SKM-1 (cell line): Measurements from ENCODE around the gene MAPRE3.
"Not testable (repeated sequence)": the region's sequence is repeated elsewhere in the genome, so short reads cannot be mapped to it uniquely, and the experiment has no call there.

Experiments
- DNase-seq: peaks from one replicate; lab custom pipeline; 2025; ENCODE audit not compliant: unreplicated experiment; lab: John Stamatoyannopoulos, UW

MAPRE3 gene

DNA sequence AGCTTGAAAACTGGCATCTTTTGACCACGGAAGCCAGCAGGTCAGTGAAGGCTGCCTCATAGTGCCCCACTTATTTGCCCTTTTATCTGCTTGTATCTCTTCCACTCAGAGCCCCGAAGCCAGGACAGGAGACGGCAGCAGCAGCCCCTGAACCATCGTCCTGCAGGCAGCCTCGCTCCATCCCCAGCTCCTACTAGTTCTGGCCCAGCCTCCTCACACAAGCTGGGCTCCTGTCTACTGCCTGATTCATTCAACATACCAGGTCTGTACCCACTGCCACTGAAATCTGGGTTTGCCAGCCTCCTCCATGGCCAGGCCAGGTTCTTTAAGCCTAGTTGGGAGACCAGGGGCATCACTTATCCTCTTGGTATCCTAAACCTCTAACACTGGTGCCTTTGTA lies 96.9 kb downstream of the MAPRE3 start:
- no peak for DNase-seq

- no peak for DNase-seq
These were observed 99.0 kb downstream of the MAPRE3 start for GRCh38 chr2:27069436-27069835.

DNA sequence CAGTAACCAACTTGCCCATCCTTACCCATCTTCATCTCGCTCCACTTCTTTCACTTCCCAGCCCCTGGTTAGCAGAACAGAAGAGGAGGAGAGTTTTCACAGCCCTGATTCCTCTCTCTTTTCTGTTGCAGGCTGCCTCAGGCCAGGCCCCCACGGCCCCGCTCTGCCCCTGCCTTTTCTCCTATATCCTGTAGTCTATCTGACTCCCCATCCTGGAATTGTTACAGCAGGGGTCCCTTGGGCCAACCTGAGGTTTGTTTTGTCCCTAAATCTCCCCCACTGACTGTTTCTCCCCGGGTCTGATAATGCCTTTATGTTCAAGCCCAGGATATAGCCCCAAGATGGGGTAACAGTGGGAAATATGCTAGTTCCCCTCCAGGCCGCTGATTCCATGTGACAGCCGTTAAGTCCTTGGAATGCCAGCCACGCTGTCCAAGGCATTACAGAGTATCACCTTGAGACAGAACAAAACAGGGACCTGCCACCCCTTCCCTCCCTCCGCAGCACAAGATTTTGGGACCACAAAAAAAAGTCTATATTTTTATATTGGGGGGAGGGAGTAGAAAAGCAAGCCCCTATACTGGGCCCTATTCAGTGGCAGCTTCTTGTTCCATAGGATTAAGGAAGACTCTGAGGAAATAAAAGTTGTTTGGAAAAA lies 99.7 kb downstream of the MAPRE3 start:
- DNase-seq, result no peak

DNA sequence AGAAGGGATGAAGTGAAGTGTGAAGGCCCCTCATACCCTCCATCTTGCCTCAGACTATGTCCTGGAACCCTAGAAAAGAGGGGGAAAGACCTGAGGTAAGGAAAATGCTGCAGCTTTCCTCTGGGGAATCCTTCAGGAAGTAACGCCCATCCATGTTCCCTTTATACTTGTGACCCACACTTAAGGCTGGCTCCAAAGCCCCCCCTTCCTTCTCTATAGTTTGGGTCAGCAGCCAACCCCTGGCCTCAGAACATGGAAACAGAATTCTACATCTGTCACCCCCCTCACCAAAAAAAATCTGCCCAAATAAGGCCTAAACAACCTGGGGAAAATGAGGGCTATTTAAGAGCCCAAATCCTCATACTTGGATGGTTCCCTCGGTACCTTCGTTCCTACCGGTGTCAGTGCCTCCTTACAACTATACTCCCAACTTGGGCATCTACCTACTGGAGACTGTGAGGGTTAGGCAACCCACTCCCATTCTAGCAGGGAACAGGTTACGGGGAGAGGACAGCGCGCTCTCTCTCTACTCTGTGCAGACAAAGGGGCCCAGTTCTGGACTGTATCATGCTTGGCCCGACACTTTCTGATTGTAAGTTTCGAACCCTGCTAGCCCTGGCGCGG lies 100.3 kb downstream of the MAPRE3 start:
- DNase-seq, result no peak

DNA sequence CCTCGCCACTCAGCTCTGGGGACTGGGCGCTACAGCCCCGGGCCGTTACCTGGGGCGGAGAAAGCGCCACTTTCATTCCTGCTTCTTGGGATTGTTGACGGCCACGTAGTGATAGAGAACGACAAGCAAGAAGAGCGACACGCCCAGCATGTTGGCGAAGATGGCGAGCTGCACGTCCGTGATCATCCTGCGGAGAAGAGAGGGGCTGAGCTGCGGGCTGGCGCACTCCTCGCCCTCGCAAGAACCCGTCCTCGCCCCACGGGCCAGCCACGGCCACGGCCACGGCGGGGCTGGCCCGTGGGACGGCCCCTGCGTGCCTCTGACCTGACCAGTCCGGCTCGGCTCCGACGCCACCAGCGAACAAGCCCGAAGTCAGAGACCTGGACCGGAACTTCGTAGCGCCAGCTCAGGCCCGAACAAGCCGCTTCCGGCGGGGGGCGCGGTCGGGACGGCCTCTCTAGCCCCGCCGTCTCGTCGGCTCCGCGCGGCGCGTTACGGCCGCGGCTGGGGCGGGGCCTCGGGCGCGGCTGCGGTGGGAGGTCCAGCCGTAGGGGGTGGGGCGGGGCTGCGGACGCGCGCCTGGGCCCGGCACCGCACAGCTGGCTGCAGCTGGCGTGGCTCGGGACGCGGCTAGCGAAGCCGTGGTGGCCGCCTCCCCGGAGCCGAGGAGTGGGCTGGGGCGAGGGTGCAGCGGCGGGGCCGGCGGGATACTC lies 101.0 kb downstream of the MAPRE3 start, which contains the start of gene OST4:
TSS of gene OST4 (minus strand) at position 378 of the 713 bp plus-strand sequence.
- peak; percentile 80 for DNase-seq

DNA sequence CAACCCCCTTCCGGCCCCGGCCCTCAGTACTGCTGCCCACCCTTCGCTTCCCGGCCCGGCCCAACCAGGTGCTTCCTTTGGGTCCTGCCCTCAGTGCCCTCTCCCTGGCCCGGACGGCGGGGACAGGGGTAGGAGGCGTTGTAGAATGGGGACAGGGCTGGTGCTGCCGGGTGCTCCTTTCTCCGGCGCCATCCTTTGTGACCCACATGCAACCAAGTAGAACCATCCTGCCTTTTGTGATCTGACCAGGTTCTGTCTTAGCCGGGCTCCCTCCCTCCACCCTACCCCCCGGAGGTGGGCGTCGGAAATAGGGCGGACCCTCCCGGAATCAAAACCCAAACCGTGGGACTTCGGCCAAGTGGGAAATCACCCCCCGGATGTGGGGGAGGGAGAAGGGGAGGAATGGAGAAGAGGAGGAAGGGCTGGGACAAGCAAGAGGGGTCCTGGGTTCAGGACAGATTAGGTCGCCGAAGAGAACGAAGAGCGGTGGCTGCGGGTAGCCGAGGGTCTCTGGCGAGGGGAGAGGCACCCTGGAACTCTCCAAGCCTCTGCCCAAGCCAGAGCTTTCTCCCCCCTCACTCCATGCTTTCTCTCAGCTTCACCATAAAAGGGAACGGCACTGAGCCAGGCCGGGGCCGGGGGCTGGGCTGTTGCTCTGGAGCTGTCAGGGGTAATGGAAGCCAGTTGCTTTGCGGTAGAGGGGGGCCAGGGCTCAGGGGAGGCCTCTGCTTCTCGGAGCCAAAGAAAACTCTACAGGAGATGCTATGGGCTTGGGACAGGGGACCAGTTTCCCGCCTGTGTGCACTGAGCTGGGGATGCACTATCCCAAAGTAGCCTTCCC lies 101.8 kb downstream of the MAPRE3 start:
- DNase-seq, result no peak

- no peak for DNase-seq
These were observed 102.5 kb downstream of the MAPRE3 start for GRCh38 chr2:27072920-27073319.

GRCh38 chr2:27073782-27074181 lies 103.3 kb downstream of the MAPRE3 start:
- no peak for DNase-seq

GRCh38 chr2:27074738-27075565 lies 104.5 kb downstream of the MAPRE3 start:
- DNase-seq, result peak; percentile 48

DNA sequence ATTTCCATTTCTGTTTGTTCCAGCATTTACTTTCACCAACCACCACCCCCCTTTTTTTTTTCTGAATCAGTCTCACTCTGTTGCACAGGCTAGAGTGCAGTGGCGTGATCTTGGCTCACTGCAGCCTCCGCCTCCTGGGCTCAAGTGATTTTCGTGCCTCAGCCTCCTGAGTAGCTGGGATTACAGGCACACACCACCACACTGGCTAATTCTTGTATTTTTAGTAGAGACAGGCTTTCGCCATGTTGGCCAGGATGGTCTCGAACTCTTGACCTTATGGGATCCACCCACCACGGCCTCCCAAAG lies 105.1 kb downstream of the MAPRE3 start:
- DNase-seq, result not testable (repeated sequence)

- no peak for DNase-seq
These were observed 105.9 kb downstream of the MAPRE3 start for GRCh38 chr2:27076323-27076722.
